ENCODE measurements around the gene SPRN. TPM values are rescaled to one million over a fixed set of nuclear protein-coding genes. Genes with fewer than 3 reads are reported as not detected.

SPRN gene
- total RNA-seq, 1 experiment from 2014 or later: 0.59 TPM

GRCh38 chr10:133394064-133394663, 30.3 kb downstream of the SPRN start, which contains the start of gene MTG1 (continued):
- TF ChIP-seq ZNF532 (CRISPR knock-in tag; IDR thresholded peaks at IDR 0.05; ENCODE audit: borderline replicate concordance) (no peak), PRDM15 (CRISPR knock-in tag; IDR thresholded peaks at IDR 0.05) (no peak), ZNF219 (CRISPR knock-in tag; IDR thresholded peaks at IDR 0.05; ENCODE audit: borderline replicate concordance) (peak; percentile 89; the same call in 1 of the 2 replicates), ATF3 (CRISPR knock-in tag; conservative IDR thresholded peaks at IDR 0.05) (no peak), ZBTB21 (CRISPR knock-in tag; IDR thresholded peaks at IDR 0.05; ENCODE audit: borderline replicate concordance) (0 out of 2 replicates have a peak, but pooled peaks have one; percentile 43), ETV6 (CRISPR knock-in tag; IDR thresholded peaks at IDR 0.05) (peak; percentile 91), ATF2 (CRISPR knock-in tag; IDR thresholded peaks at IDR 0.05; ENCODE audit: borderline replicate concordance, low read depth) (no peak), SOX15 (CRISPR knock-in tag; IDR thresholded peaks at IDR 0.05) (no peak), ZNF121 (CRISPR knock-in tag; IDR thresholded peaks at IDR 0.05) (0 out of 2 replicates have a peak, but pooled peaks have one; percentile 36), MAX (CRISPR knock-in tag; IDR thresholded peaks at IDR 0.05) (peak; percentile 92), TEAD4 (CRISPR knock-in tag; IDR thresholded peaks at IDR 0.05) (0 out of 2 replicates have a peak, but pooled peaks have one; percentile 29), ARID4B (CRISPR knock-in tag; IDR thresholded peaks at IDR 0.05; ENCODE audit: borderline replicate concordance) (peak; percentile 94), FOXK1 (CRISPR knock-in tag; IDR thresholded peaks at IDR 0.05) (peak; percentile 88), KAT7 (CRISPR knock-in tag; IDR thresholded peaks at IDR 0.05; ENCODE audit: borderline replicate concordance) (peak; percentile 75; the same call in 1 of the 2 replicates), IRF1 (CRISPR knock-in tag; IDR thresholded peaks at IDR 0.05) (0 out of 2 replicates have a peak, but pooled peaks have one; percentile 38), FOXP1 (CRISPR knock-in tag; IDR thresholded peaks at IDR 0.05; ENCODE audit: borderline replicate concordance) (peak; percentile 95), MXD4 (CRISPR knock-in tag; IDR thresholded peaks at IDR 0.05; ENCODE audit: borderline replicate concordance) (no peak), HMGXB4 (CRISPR knock-in tag; IDR thresholded peaks at IDR 0.05) (peak; percentile 76; the same call in 1 of the 2 replicates)

All from WTC11 (cell line).